ENCODE data around the gene WDR44.
"Not testable (repeated sequence)": the region's sequence is repeated elsewhere in the genome, so short reads cannot be mapped to it uniquely, and the experiment has no call there.

Gene WDR44

DNA sequence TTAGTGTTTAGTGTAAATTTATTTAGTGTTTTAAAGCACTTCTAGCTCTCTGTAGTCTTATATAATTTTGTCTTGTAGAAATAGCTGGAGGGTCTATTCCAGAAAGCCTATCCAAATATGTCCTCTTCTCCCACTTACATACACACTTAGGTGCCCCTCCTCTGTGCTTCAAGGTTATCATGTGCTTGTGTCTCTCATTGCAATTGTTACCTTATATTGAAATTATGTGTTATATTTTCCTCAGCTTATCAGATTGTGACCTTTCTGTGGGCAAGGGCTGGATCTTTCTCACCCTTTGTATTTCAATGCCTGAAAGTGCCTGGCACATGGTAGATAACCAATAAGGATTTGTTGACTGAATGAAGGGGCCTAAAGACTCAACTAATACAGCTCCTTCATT, 18.4 kb downstream of the WDR44 start:
- no peak for DNase-seq

DNA sequence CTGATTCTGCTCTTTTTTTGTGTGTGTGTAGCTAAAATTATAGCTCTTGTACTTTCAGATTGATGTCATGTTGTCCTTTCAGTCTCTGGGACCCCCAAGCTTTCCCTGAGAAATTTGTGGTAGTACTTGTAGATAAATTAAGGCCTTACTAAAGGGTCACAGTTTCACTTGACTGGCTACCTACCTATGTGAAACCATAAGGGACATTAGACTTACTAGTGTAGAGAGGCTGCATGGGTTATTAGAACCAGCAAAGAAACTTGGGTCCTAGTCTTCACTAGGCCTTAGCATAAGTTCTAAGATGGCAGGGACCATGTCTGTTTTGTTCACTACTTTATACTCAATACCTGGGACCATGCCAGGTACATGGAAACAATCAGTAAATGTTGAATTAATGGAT, 21.4 kb downstream of the WDR44 start:
- no peak for DNase-seq

DNA sequence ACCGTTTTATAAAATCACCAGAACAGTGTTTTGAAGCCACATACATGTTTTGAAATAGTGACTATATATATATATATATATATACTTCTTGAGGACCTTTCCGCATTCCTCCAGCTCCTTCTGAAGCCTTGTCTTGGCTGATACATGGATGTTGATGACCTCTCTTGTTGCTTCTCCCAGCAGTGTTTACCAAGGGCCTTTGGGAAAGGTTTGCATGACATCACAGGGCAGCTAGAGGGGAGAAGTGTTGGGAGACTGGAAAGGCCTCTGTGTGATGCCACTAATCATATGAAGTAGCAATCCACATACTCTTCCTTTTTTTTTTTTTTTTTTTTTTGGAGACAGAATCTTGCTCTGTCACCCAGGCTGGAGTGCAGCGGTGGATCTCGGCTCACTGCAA, 22.5 kb downstream of the WDR44 start:
- DNase-seq = no peak

DNA sequence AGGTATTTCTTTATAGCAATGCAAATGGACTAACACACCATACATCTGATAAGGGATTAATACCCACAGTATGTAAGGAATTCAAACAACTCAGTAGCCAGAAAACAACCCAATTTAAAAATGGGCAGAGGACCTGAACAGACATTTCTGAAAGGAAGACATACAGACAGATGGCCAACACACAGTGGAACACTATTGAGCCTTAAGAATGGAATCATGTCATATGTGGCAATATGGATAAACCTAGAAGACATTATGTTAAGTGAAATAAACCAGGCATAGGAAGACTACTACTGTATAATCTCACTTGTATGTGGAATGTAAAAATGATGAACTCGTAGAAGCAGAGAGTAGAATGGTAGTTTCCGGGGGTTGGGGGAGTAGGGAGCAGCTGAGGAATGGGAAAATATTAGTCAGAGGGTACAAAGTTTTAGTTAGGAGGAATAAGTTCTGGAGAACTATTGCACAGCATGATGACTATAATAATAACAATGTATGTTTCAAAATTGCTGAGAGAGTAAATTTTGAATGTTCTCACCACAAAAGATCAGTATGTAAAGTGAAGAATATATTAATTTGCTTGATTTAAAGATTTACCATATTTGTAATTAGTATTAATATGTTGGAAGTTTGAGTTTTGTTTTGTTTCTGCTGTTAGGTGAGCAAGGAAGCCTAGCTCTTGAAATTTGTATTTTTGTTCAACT, 25.2 kb downstream of the WDR44 start:
- no peak for DNase-seq

DNA sequence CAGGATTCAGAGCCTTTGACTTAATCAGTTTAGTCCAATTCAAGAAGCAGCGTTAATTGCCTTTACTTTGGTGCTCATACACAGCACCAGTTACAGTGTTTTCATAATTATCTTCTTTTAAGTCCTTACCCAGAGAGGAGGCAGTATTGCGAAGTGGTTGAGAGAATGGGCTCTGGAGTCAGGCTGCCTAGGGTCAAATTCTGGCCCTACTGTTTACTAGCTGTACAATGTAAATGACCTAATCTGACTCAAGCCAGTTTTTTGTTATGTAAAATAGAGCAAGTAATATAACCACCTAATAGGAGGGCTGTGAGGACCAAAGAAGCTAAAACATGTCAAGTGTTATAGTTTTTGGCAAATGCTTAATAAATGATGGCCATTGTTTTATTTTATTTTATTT, 27.6 kb downstream of the WDR44 start:
- no peak for DNase-seq

DNA sequence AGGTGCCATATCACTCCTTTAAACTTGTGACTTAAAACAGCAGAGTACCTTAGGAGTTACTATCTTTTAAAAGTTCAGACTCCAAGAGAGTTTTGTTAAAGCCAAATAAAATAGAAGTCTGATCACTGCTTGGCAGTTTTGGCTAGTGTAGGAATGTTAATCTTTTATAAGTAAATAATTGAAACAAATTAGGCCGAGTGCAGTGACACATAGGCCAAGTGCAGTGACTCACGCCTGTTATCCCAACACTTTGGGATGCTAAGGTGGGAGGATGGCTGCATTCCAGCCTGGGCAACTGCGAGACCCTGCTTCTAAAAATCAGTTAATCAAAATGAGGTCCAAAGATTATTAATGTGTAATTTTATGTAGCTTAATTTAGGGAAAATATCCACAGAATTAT, 37.2 kb downstream of the WDR44 start:
- DNase-seq = no peak

DNA sequence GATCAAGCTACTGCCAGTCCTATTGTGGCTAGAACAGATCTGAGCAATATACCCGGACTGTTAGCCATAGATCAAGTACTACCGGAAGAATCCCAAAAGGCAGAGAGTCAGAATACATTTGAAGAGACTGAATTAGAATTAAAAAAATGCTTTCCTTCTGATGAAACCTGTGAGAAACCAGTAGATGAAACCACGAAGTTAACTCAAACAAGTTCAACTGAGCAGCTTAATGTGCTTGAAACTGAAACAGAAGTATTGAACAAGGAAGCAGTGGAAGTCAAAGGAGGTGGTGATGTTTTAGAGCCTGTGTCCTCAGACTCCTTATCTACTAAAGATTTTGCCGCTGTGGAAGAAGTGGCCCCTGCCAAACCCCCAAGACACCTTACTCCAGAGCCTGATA, 46.8 kb downstream of the WDR44 start:
- no peak for DNase-seq

DNA sequence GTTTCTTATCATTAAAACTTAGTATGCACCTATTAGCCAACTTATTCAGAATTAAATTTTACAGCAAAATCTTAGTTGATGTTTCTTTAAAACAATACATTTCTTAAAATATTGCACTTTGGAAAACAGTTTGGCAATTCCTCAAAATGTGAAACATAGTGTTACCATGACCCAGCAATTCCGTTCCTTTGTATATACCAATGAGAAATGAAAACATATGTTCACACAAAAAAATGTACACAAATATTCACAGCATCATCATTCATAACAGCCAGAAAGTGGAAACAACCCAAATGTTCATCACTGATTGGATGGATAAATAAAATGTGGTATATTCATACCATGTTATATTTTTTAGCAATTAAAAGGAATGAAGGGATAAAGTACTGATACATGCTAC, 50.2 kb downstream of the WDR44 start:
- DNase-seq = no peak

DNA sequence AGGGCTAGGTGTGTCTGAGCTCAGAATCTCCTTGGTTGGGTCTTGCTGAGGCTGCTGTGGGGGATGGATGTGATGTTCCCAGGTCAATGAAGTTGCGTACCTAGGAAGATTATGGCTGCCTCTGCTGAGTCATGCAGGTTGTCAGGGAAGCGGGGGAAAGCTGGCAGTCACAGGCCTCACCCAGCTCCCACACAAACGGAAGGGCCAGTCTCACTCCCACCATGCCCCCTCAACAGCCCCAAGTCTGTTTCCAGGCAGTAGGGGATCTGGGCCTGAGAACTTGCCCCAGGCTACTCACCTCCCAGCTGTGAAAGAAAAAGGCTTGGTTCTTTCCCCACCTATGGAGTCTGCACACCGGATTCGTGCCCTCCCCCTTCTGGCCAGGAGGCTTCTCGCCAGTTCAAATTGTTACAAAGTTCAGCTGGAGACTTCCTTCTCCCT, 72.9 kb downstream of the WDR44 start:
- no peak for DNase-seq

DNA sequence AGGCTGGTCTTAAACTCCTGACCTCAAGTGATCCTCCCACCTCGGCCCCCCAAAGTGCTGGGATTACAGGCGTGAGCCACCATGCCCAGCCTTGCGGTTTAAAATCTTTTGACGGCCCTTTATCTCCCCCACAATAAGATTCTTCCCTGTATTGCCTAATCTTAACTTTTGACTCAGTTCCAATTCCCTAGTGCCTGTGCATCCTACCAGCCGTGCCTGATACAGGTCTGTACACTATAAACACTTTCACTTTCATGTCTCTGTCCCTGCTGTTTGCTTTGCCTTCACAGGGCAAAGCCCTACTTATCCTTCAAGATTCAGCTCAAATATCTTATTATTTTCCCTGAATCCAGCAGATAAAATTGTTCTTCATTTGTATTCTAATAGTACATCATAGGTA, 74.6 kb downstream of the WDR44 start:
- no peak for DNase-seq

DNA sequence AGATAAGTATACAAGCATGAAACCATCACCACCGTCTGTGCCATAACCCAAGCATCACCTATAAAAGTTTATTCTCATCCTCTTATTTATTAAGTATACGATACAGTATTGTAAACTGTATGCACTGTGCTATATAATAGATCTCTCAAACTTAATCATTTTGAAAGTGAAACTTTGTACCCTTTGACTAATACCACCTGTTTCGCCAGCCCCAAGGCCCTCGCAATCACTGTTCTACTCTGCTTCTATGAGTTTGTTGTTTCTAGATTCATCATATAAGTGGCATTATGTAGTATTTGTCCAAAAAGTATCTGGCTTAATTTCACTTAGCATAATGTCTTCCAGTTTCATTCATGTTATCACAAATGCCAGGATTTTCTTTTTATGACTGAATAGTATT, 77.7 kb downstream of the WDR44 start:
- no peak for DNase-seq

DNA sequence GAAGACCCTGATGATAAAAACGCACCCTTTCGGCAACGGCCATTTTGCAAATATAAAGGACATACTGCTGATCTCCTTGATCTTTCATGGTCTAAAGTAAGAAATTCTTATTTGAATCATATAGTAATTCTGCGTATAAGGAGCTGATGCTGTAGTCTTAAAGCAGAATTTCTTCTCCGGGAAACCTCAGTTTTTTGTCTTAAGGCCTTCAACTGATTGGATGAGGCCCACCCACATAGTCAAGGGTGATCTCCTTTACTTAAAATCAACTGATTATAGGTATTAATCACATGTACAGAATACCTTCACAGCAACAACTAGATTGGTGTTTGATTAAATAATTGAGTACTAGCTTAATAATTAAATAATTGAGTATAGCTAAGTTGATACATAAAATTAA, 86.9 kb downstream of the WDR44 start:
- DNase-seq = no peak

DNA sequence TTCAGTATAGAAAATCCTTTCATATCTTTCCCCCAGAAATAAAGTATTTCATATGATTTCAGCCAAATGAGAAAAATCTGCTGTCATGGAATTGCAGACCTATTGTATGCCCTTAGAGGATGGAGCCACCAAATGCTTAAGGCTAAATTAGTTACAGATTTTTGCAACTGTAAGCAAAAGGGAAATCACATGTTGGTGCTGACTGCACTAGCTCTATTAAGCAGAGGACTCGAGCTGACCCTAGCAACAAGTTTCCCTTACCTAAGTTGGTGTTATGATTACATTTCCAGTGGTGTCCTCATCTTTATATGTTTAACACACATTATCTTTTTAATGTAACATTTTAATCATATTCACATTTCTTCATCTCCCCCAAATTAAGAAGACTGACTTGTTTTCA, 91.4 kb downstream of the WDR44 start:
- no peak for DNase-seq

DNA sequence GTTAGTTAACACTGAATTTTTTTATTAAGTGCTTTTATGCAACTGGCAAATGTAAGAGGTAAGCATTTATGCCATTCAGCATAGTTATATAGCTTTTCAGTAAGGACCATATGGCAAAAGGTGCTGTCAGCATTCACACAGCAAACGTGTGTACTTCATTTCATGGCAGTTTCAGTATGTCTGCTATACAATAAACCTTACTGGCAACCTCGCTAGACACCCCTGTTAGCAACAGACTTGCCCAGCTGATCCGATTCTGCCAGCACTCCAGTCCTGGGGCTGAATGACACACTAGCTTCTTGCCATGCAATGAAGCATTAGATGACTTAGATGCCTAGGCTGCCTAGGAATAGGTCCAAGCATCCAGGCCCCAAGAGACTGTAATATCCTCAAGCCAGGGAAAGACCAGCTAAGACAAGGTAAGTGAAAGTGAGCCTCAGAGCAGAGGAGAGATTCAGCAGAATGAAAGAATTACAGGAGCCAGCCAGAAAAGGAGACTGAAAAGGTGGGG, 102.4 kb downstream of the WDR44 start:
- DNase-seq = no peak

DNA sequence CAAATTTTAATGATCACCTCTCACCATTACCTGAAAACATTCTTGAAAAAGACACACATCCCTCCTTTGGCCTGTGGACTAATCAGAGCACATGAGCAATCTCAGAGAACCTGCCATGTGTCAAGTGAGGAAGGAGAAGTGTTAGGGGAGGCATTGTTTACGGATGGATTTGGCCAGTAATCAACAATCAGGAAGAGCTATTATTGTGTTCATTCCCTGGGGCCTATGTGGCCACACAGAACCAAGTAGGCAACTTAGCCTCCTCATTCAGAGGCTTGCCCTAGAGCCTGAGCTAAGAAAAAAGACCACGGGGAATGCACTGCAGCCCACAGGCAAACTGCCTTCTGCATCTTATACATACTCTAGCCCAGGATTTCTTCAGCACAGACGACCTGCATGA, 109.1 kb downstream of the WDR44 start:
- DNase-seq = no peak

DNA sequence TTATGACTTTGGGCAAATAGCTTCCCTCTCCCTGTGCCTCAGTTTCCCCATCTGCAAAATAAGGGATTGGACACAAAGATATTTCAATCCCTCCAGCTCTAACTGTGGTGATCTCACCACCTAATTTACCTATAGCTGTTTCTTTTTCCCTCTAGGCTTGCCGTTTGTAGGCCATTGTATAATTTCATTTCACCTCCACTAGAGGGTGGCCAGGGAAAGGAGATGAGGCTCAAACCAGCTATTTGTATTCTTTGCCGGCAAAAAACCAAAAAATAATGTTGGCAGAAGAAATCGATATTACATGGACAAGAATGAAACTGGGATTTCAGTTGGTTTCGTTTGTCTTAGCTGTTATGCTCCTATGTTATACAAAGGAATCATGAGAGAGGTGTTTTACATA, 113.6 kb downstream of the WDR44 start:
- DNase-seq = no peak

DNA sequence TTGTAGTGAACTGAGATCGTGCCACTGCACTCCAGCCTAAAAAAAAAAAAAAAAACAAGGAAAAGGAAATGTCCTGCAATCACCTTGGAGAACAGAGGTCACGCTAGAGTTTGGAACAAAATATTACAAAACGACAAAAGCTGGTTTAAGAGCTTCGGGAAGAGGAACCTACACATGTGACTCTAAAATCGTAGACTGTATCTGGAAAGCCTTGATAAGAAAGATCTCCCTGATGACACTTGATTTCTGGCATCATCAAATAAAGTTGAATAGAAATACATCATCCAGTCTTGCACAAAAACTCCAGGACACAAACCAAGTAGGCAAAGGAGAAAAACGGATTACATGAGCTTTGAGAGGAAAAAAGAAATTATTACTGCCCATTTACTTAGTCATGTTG, 118.6 kb downstream of the WDR44 start:
- no peak for DNase-seq

DNA sequence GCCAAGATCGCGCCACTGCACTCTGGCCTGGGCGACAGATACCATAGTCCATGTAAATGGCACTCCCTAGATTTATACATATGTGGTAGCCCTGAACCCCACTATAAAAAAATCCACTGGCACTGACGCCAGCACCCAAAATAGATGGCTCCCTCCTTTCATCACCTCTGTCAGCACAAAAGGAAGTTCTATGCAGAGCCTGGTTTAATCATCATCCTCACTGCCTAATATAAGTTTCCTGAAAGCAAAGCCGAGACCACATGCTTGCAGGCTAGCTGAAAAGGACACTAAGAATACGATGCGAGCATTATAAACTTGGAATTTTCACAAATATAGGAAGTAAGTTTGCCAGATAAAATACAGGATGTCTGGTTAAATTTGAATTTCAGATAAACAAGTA, 122.2 kb downstream of the WDR44 start:
- no peak for DNase-seq

DNA sequence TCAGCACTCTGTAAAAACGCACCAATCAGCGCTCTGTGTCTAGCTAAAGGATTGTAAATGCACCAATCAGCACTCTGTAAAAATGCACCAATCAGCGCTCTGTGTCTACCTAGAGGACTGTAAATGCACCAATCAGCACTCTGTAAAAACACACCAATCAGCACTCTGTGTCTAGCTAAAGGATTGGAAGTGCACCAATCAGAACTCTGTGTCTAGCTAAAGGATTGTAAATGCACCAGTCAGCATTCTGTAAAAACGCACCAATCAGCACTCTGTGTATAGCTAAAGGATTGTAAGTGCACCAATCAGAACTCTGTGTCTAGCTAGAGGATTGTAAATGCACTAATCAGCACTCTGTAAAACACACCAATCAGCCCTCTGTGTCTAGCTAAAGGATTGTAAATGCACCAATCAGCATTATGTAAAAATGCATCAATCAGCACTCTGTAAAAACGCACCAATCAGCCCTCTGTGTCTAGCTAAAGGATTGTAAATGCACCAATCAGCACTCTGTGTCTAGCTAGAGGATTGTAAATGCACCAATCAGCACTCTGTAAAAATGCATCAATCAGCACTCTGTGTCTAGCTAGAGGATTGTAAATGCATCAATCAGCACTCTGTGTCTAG, 124.9 kb downstream of the WDR44 start:
- not testable (repeated sequence) for DNase-seq

DNA sequence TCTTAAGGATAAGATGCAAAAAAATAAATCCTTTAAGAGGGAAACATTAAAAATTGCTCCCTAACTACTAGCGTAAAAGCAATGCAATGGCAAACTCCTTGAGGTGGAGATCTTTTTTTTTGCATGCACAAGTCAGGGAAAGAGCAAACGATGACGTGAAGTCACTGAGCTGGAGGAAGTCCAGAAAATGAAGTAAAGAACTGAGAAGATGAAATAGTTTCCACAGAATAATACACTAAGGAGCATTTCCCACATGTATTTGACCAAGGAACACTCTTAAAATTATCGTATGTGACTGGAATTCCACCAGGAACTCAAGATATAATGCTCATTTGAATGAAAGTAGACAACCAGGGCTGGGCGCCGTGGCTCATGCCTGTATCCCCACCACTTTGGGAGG, 128.7 kb downstream of the WDR44 start:
- DNase-seq = no peak

DNA sequence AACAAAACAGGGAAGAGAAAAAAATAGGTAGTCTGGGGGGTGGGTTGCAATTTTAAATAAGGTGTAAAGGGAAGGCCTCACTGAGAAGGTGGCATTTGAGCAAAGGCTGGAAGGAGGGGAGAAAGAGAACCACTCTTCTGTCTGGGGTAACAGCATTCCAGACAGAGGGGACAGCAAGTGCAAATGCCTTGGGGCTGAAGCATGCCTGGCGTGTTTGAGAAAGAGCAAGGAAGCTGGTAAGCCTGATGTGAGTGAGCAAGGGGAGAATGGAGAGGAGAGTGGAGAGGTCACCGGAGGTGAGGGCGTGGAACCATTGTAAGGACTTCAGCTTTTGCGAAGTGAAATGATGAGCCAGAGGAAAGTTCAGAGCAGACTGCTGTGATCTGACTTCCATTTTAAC, 130.0 kb downstream of the WDR44 start:
- no peak for DNase-seq

DNA sequence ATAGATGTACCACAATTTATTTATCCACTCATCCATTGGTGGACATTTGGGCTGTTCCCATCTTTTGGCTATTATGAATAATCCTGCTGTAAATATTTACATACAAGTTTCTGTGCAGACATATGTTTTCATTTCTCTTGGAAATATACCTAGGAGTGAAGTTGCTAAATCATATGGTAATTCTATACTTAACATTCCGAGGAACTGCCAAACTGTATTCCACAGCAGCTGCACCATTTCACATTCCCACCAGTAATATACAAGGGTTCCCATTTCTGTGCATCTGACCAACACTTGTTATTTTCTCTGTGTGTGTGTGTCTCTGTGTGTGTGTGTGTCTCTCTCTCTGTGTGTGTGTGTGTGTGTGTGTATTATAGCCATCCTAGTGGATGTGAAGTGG, 134.3 kb downstream of the WDR44 start:
- no peak for DNase-seq

DNA sequence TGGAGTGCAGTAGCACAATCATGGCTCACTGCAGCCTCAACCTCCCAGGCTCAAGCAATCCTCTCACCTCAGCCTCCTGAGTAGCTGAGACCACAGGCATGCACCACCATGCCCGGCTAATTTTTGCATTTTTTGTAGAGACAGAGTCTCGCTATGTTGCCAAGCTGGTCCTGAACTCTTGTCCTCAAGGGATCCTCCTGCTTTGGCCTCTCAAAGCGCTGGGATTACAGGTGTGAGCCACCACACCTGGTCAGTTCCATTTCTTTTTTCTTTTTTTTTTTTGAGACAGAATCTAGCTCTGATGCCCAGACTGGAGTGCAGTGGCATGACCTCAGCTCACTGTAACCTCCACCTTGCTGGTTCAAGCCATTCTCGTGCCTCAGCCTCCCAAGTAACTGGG, 136.5 kb downstream of the WDR44 start:
- DNase-seq = not testable (repeated sequence)

DNA sequence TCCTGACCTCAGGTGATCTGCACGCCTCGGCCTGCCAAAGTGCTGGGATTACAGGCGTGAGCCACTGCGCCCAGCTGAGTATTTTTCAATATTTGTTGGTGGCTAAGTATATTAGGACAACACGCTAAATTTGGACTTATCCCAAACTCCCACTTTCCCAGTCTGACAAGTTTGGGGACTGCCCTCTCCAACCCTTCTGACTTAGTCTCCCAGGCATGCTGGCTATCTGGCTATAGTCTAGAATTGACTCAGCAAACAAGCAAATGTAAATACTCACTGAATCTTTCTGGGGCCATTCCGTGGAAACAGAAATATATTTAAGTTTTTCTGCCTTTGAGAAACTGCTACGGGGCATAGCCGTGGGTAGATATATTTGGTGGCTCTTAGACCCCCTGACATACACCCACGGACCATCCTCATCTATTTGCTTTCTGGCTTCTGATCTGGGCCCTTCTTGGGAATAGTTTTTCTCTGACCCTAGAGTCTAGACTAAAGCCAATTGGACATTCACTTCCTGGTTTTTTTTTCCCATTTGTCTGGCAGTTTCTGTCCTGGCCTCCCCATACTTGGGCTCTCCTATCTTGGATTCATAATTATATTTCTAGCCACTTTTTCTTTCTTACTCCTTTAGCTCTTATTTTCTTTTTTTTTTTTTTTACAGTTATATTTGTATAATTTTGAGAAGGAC, 138.5 kb downstream of the WDR44 start:
- no peak for DNase-seq
